DOHH2 (cell line): ENCODE results near the gene SCN8A.
"Not testable (repeated sequence)": the region's sequence is repeated elsewhere in the genome, so short reads cannot be mapped to it uniquely, and the experiment has no call there.

ENCODE experiments used
- H3F3A ChIP-seq: fragments of 200-600 bp; sonication (generic), shearing (Covaris generic); 2 replicates; pipeline ENCODE4 v1.6.0; 2016; ENCODE audit warnings: antibody characterized with exemption, mild to moderate bottlenecking; ENCODE audit not compliant: control insufficient read depth, insufficient read depth
- H3K27ac ChIP-seq: fragments of 200-600 bp; sonication (generic); 2 replicates; pipeline ENCODE4 v1.5.1; 2014; ENCODE audit warnings: low read depth, mild to moderate bottlenecking, low read length, moderate library complexity
- H3K27me3 ChIP-seq: fragments of 200-600 bp; sonication (generic); 2 replicates; pipeline ENCODE4 v1.6.1; 2014; ENCODE audit warnings: mild to moderate bottlenecking, low read length, mixed read lengths; ENCODE audit not compliant: control insufficient read depth
- H3K36me3 ChIP-seq: fragments of 200-600 bp; sonication (generic); 2 replicates; pipeline ENCODE4 v1.6.1; 2014; ENCODE audit warnings: mild to moderate bottlenecking, low read length, moderate library complexity, mixed read lengths; ENCODE audit not compliant: control insufficient read depth
- H3K4me1 ChIP-seq: fragments of 200-600 bp; sonication (generic); 2 replicates; pipeline ENCODE4 v1.6.1; 2014; ENCODE audit warnings: mild to moderate bottlenecking, low read length, mixed read lengths; ENCODE audit not compliant: control insufficient read depth
- H3K4me2 ChIP-seq: fragments of 200-600 bp; sonication (generic); 2 replicates; pipeline ENCODE4 v1.6.0; 2014; ENCODE audit warnings: mild to moderate bottlenecking, low read length, moderate library complexity
- H3K4me3 ChIP-seq: fragments of 200-600 bp; sonication (generic); 2 replicates; pipeline ENCODE4 v1.5.1; 2014; ENCODE audit warnings: mild to moderate bottlenecking, low read length, mixed read lengths
- H3K79me2 ChIP-seq: fragments of 200-600 bp; sonication (generic); 2 replicates; pipeline ENCODE4 v1.6.1; 2014; ENCODE audit warnings: mild to moderate bottlenecking, low read length, mixed read lengths; ENCODE audit not compliant: control insufficient read depth
- H3K9me2 ChIP-seq: fragments of 200-600 bp; sonication (generic); replicated peaks from 2 replicates; pipeline ENCODE4 v1.6.1; 2014; ENCODE audit warnings: mild to moderate bottlenecking, low read length, mixed read lengths; ENCODE audit not compliant: control insufficient read depth
- H3K9me3 ChIP-seq: fragments of 200-600 bp; sonication (generic); 2 replicates; pipeline ENCODE4 v1.6.1; 2014; ENCODE audit warnings: antibody characterized with exemption, low read length, mixed read lengths; ENCODE audit not compliant: control insufficient read depth, insufficient read depth
- H4K20me1 ChIP-seq: fragments of 200-600 bp; sonication (generic); 2 replicates; pipeline ENCODE4 v1.6.0; 2014; ENCODE audit warnings: low read depth, mild to moderate bottlenecking, antibody characterized with exemption, low read length, moderate library complexity; ENCODE audit not compliant: control insufficient read depth, insufficient read depth
- EZH2phosphoT487 ChIP-seq: fragments of 200-600 bp; sonication (generic); IDR thresholded peaks from 2 replicates; pipeline ENCODE4 v1.6.1; 2017; ENCODE audit warnings: borderline replicate concordance, mild to moderate bottlenecking, antibody characterized with exemption, low read length, moderate library complexity, mixed read lengths
- TF ChIP-seq, protein P1 (sequence below): fragments of 200-600 bp; sonication (generic); IDR thresholded peaks from one replicate; pipeline ENCODE4 v1.5.1; 2014; ENCODE audit warnings: antibody characterized with exemption, mild to moderate bottlenecking, low read depth, low read length; ENCODE audit not compliant: poor library complexity, severe bottlenecking

SCN8A gene

DNA sequence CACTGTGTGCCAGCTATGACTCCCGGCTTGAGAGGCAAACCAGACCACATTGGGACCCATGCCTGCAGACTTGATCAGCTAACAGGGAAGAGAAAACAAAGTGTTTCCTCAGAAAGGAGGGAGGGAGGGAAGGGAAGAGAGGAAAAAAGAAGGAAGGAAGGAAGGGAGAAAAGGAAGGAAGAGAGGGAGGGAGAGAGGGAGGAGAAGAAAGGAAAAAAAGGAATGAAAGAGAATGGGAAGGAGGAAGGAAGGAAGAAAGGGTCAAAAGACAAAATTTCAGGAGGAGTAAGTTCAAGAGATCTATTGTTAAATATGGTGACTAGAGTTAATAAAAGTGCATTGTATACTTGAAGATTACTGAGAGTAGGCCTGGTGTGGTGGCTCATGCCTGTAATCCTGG, 238.6 kb downstream of the SCN8A start:
- H3K9me3 ChIP-seq, result no peaks in the 10 kb centered on the region
- no peak overlapping the region for H3K27ac ChIP-seq
- H3K4me2 ChIP-seq, result no peak overlapping the region
- no peak for TF ChIP-seq EZH2phosphoT487
- TF ChIP-seq, protein P1, sequence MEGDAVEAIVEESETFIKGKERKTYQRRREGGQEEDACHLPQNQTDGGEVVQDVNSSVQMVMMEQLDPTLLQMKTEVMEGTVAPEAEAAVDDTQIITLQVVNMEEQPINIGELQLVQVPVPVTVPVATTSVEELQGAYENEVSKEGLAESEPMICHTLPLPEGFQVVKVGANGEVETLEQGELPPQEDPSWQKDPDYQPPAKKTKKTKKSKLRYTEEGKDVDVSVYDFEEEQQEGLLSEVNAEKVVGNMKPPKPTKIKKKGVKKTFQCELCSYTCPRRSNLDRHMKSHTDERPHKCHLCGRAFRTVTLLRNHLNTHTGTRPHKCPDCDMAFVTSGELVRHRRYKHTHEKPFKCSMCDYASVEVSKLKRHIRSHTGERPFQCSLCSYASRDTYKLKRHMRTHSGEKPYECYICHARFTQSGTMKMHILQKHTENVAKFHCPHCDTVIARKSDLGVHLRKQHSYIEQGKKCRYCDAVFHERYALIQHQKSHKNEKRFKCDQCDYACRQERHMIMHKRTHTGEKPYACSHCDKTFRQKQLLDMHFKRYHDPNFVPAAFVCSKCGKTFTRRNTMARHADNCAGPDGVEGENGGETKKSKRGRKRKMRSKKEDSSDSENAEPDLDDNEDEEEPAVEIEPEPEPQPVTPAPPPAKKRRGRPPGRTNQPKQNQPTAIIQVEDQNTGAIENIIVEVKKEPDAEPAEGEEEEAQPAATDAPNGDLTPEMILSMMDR, result no peak
- H3F3A ChIP-seq, result no peaks in the 10 kb centered on the region
- no peak overlapping the region for H3K4me3 ChIP-seq
- peaks cover 27% of the 10 kb centered on the region for H3K27me3 ChIP-seq
- H3K36me3 ChIP-seq, result no peaks in the 10 kb centered on the region
- H3K79me2 ChIP-seq, result no peaks in the 10 kb centered on the region
- H4K20me1 ChIP-seq, result no peaks in the 10 kb centered on the region
- H3K4me1 ChIP-seq, result no peaks in the 10 kb centered on the region
- no peaks in the 10 kb centered on the region for H3K9me2 ChIP-seq

DNA sequence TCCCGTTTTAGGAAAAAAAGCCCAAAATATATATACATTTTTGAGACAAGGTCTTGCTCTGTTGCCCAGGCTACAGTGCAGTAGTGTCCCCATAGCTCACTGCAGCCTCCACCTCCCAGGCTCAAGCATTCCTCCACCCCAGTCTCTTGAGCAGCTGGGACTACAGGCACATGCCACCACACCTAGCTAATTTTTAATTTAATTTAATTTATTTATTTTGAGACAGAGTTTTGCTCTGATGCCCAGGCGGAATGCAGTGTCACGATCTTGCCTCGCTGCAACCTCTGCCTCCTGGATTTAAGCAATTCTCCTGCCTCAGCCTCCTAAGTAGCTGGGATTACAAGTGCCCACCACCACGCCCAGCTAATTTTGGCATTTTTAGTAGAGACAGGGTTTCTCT, 240.8 kb downstream of the SCN8A start:
- H3K9me3 ChIP-seq, H3K27ac ChIP-seq, H3K9me2 ChIP-seq, H3K4me1 ChIP-seq, H3K4me3 ChIP-seq, H3K4me2 ChIP-seq, H3K79me2 ChIP-seq, H4K20me1 ChIP-seq, H3K36me3 ChIP-seq, H3F3A ChIP-seq: not testable (repeated sequence)
- peaks cover 27% of the 10 kb centered on the region for H3K27me3 ChIP-seq

DNA sequence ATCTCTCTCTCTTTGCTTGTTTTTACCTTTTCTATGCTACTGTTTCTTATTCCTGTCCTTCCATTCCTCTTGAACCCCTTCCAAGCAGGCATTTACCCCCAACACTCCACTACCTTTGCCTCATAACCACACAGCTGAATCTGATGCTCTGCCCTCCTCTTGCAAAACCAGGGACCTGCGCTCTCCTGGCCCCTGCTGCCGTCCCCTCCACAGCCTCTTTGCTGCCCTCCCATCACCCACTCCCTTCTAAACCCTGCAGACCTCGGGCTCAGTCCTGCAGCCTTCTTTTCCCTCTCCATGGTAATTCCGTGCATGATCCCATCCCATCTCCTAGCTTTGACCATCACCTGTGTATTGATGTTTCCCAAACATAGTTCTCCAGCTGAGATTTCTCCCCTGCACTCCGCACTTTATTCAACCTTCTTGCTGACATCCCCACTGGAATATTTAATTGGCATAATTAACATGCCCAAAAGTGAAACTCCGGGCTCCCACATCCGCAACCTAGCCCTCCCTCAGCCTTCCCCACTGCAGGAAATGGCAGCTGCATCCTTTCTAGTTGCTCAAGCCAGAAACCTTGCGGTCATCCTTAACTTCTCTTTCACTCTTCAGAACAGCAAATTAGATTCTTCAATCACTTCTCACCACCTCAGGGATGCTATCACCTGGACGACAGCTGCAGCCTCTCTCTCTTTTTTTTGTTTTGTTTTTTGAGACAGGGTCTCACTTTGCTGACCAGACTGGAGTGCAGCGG, 241.5 kb downstream of the SCN8A start:
- Histone ChIP-seq H3K79me2 (no peaks in the 10 kb centered on the region), H3K9me2 (no peaks in the 10 kb centered on the region), H3K9me3 (no peaks in the 10 kb centered on the region), H3K4me3 (no peak overlapping the region), H3K27me3 (peaks cover 28% of the 10 kb centered on the region), H3K4me2 (no peak overlapping the region), H3K4me1 (no peaks in the 10 kb centered on the region), H3K36me3 (no peaks in the 10 kb centered on the region), H3F3A (no peaks in the 10 kb centered on the region), H3K27ac (no peak overlapping the region), H4K20me1 (no peaks in the 10 kb centered on the region)
- TF ChIP-seq, protein P1, result no peak
- TF ChIP-seq EZH2phosphoT487, result no peak

DNA sequence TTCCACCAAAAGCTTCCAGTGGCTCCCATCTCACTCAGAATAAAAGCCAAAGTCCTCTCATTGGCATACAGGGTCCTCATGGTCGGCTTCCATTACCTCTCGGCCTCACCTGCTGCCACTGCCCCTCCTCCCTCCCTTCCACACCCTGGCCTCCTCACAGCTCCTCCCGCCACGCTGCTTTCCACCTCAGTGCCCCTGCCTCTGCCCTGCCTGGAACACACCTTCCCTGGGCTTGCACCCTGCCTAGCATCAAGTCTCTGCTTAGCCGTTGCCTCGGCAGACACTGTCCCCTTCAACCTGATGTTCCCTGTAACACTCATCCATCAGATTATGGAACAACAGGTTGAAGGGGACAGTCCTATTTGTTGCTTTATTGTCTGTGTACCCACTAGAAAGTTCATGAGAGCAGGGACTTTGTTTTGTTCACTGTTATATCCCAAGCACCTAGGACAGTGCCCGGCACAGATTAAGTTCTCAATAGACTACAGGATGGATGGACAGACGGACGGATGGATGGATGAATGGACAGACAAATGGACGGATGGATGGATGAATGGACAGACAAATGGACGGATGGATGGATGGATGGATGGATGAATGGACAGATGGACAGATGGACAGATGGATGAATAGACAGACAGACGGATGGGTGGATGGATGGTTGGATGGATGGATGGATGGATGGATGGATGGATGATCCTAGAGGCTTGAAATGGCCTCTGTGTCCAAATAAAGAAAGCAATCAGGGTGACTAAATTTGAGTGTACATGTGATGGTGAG, 242.6 kb downstream of the SCN8A start:
- Histone ChIP-seq H3K4me3 (no peak overlapping the region), H3K27me3 (peaks cover 31% of the 10 kb centered on the region), H3K36me3 (no peaks in the 10 kb centered on the region), H4K20me1 (no peaks in the 10 kb centered on the region), H3K4me2 (no peak overlapping the region), H3K9me2 (no peaks in the 10 kb centered on the region), H3F3A (no peaks in the 10 kb centered on the region), H3K9me3 (no peaks in the 10 kb centered on the region), H3K4me1 (no peaks in the 10 kb centered on the region), H3K27ac (no peak overlapping the region), H3K79me2 (no peaks in the 10 kb centered on the region)
- TF ChIP-seq EZH2phosphoT487, result no peak
- TF ChIP-seq, protein P1, result no peak
